Muscle of leg (tissue), 11 donors: ENCODE measurements around the gene GNG7. TPM values are rescaled to one million over a fixed set of nuclear protein-coding genes. Genes with fewer than 3 reads are reported as not detected.
"Not testable (repeated sequence)": the region's sequence is repeated elsewhere in the genome, so short reads cannot be mapped to it uniquely, and the experiment has no call there.

Experiments
- DNase-seq: peaks from one replicate; pipeline ENCODE4 v3.0.0; 2013
- H3K27ac ChIP-seq: one replicate; pipeline ENCODE4 v1.5.1; 2013; ENCODE audit warnings: mild to moderate bottlenecking, low read length, control low read depth
- H3K27me3 ChIP-seq: one replicate; pipeline ENCODE4 v1.6.1; 2013; ENCODE audit warnings: low read length; ENCODE audit not compliant: control insufficient read depth, insufficient read depth
- H3K36me3 ChIP-seq: one replicate; pipeline ENCODE4 v1.6.1; 2013; ENCODE audit warnings: low read length; ENCODE audit not compliant: control insufficient read depth, insufficient read depth
- H3K4me1 ChIP-seq: one replicate; pipeline ENCODE4 v1.6.1; 2013; ENCODE audit warnings: low read length; ENCODE audit not compliant: control insufficient read depth, insufficient read depth
- H3K4me3 ChIP-seq: one replicate; pipeline ENCODE4 v1.5.1; 2013; ENCODE audit warnings: low read length, control low read depth
- H3K9me3 ChIP-seq: replicated peaks from 2 replicates; pipeline ENCODE4 v1.6.1; 2013; ENCODE audit warnings: low read depth, low read length; ENCODE audit not compliant: control insufficient read depth
- WGBS: methylation state at CpG from one replicate; pipeline ENCODE4 v1.1.5; 2013; ENCODE audit warnings: missing lambda C conversion rate; ENCODE audit not compliant: insufficient coverage; 5-methylcytosine and 5-hydroxymethylcytosine counted together
- polyA plus RNA-seq, 8 donors: library from polyadenylated mRNA; unstranded; fragments of 120-200 nt; gene quantifications; one replicate each; pipeline versions ENCODE4 v1.2.1 to v1.2.3, GENCODE V29; 2013; ENCODE audit warnings: inconsistent platforms in 1 of 8, low replicate concordance in 1 of 8; ENCODE audit not compliant: insufficient read length in 8 of 8, insufficient read depth in 1 of 8
- total RNA-seq: library from RNA; stranded (reverse); fragments of 120-200 nt; gene quantifications from one replicate; pipeline ENCODE4 v1.2.4, GENCODE V29; 2013

GNG7 gene
- total and polyA plus RNA-seq, 9 donors = 0.58 to 3.1 (median 2.7) TPM

GRCh38 chr19:2567996-2568395 lies 134.5 kb downstream of the GNG7 start:
- WGBS = 67% methylated on average over 6 of the region's 6 CpGs

GRCh38 chr19:2567580-2567979 lies 134.9 kb downstream of the GNG7 start:
- H3K36me3 ChIP-seq = no peaks in the 10 kb centered on the region
- peak overlapping the region; percentile 35 for H3K27ac ChIP-seq
- peak; percentile 78 for DNase-seq
- peaks cover 12% of the 10 kb centered on the region for H3K27me3 ChIP-seq
- no peak overlapping the region for H3K4me3 ChIP-seq
- H3K4me1 ChIP-seq = no peaks in the 10 kb centered on the region
- 53% methylated on average over 15 of the region's 17 CpGs for WGBS
- H3K9me3 ChIP-seq = peaks cover 3% of the 10 kb centered on the region

More at GRCh38 chr19:2567996-2568395, 134.5 kb downstream of the GNG7 start:
- Histone ChIP-seq H3K27ac (no peak overlapping the region), H3K4me3 (no peak overlapping the region), H3K9me3 (peaks cover 3% of the 10 kb centered on the region), H3K4me1 (no peaks in the 10 kb centered on the region), H3K27me3 (peaks cover 13% of the 10 kb centered on the region), H3K36me3 (no peaks in the 10 kb centered on the region)
- no peak for DNase-seq

- not testable (repeated sequence) for DNase-seq, H3K36me3 ChIP-seq, H3K4me3 ChIP-seq, H3K4me1 ChIP-seq, H3K27ac ChIP-seq, H3K9me3 ChIP-seq
- peaks cover 14% of the 10 kb centered on the region for H3K27me3 ChIP-seq
- 88% methylated on average over 5 of the region's 9 CpGs for WGBS
Observed at GRCh38 chr19:2563546-2563945, 138.9 kb downstream of the GNG7 start.

- WGBS = 30% methylated on average over 14 of the region's 14 CpGs
Observed at GRCh38 chr19:2561895-2562294, 140.6 kb downstream of the GNG7 start.

GRCh38 chr19:2561221-2561620 lies 141.3 kb downstream of the GNG7 start:
- Histone ChIP-seq H3K36me3 (no peaks in the 10 kb centered on the region), H3K27ac (no peak overlapping the region), H3K9me3 (no peaks in the 10 kb centered on the region), H3K27me3 (peaks cover 14% of the 10 kb centered on the region), H3K4me3 (no peak overlapping the region), H3K4me1 (peaks cover 5% of the 10 kb centered on the region)
- 80% methylated on average over 3 of the region's 5 CpGs for WGBS
- no peak for DNase-seq

More at GRCh38 chr19:2561895-2562294, 140.6 kb downstream of the GNG7 start:
- Histone ChIP-seq H3K4me1 (no peaks in the 10 kb centered on the region), H3K9me3 (no peaks in the 10 kb centered on the region), H3K27me3 (peaks cover 14% of the 10 kb centered on the region), H3K27ac (no peak overlapping the region), H3K36me3 (no peaks in the 10 kb centered on the region), H3K4me3 (no peak overlapping the region)
- DNase-seq = no peak

- WGBS = 95% methylated on average over 8 of the region's 13 CpGs
- H3K27ac ChIP-seq = no peak overlapping the region
- H3K4me1 ChIP-seq = peaks cover 9% of the 10 kb centered on the region
- no peak overlapping the region for H3K4me3 ChIP-seq
- DNase-seq = no peak
- H3K27me3 ChIP-seq = peaks cover 22% of the 10 kb centered on the region
- no peaks in the 10 kb centered on the region for H3K9me3 ChIP-seq
- no peaks in the 10 kb centered on the region for H3K36me3 ChIP-seq
Observed at GRCh38 chr19:2560369-2560768, 142.1 kb downstream of the GNG7 start.

GRCh38 chr19:2558543-2558942 lies 144.0 kb downstream of the GNG7 start:
- no peak for DNase-seq
- H3K27me3 ChIP-seq = peaks cover 24% of the 10 kb centered on the region
- peaks cover 11% of the 10 kb centered on the region for H3K4me1 ChIP-seq
- H3K27ac ChIP-seq = no peak overlapping the region
- H3K9me3 ChIP-seq = no peaks in the 10 kb centered on the region
- WGBS = 100% methylated on average over 2 of the region's 2 CpGs
- H3K36me3 ChIP-seq = no peaks in the 10 kb centered on the region
- no peak overlapping the region for H3K4me3 ChIP-seq

GRCh38 chr19:2558131-2558530 lies 144.4 kb downstream of the GNG7 start:
- H3K4me3 ChIP-seq, H3K27ac ChIP-seq, H3K9me3 ChIP-seq, H3K36me3 ChIP-seq, DNase-seq: not testable (repeated sequence)
- Histone ChIP-seq H3K4me1 (peaks cover 11% of the 10 kb centered on the region), H3K27me3 (peaks cover 23% of the 10 kb centered on the region)
- WGBS = 100% methylated on average over 1 of the region's 7 CpGs

- H3K27ac ChIP-seq = no peak overlapping the region
- H3K9me3 ChIP-seq = no peaks in the 10 kb centered on the region
- no peak for DNase-seq
- no peak overlapping the region for H3K4me3 ChIP-seq
- 89% methylated on average over 17 of the region's 17 CpGs for WGBS
- peaks cover 11% of the 10 kb centered on the region for H3K4me1 ChIP-seq
- no peaks in the 10 kb centered on the region for H3K36me3 ChIP-seq
- H3K27me3 ChIP-seq = peaks cover 16% of the 10 kb centered on the region
Observed at GRCh38 chr19:2557093-2557440, 145.4 kb downstream of the GNG7 start.

GRCh38 chr19:2556221-2557092 lies 146.0 kb downstream of the GNG7 start:
- WGBS = 46% methylated on average over 30 of the region's 37 CpGs
- peaks cover 11% of the 10 kb centered on the region for H3K4me1 ChIP-seq
- no peaks in the 10 kb centered on the region for H3K9me3 ChIP-seq

More at GRCh38 chr19:2556221-2557092, 146.0 kb downstream of the GNG7 start:
- Histone ChIP-seq H3K36me3 (no peaks in the 10 kb centered on the region), H3K27me3 (peaks cover 13% of the 10 kb centered on the region), H3K4me3 (no peak overlapping the region), H3K27ac (no peak overlapping the region)
- DNase-seq = no peak
